ENCODE results near the gene OR4Q2.

The OR4Q2 gene

GRCh38 chr14:20035938-20036337 lies 34.0 kb downstream of the OR4Q2 start, which contains the start of gene OR4K13:
Gene OR4K13 (minus strand): TSS chr14:20036038. CDS start chr14:20034758, 1,280 bp downstream.
- no peak for ATAC-seq (ENCODE audit: low read depth)
- Histone ChIP-seq H3K27ac (ENCODE audit: poor library complexity, severe bottlenecking) (no peak within 1 kb of the TSS), H3K9me3 (ENCODE audit: severe bottlenecking) (no peaks in the 10 kb centered on the region), H3K36me3 (ENCODE audit: low read depth) (no peaks in the 10 kb centered on the region), H3K4me1 (ENCODE audit: insufficient read depth, poor library complexity, severe bottlenecking) (no peaks in the 10 kb centered on the region), H3K27me3 (ENCODE audit: insufficient read depth, poor library complexity, severe bottlenecking) (peaks cover 41% of the 10 kb centered on the region), H3K4me3 (ENCODE audit: severe bottlenecking) (no peak within 1 kb of the TSS)
- no peak for DNase-seq (ENCODE audit: low spot score)
- TF ChIP-seq, protein P1, sequence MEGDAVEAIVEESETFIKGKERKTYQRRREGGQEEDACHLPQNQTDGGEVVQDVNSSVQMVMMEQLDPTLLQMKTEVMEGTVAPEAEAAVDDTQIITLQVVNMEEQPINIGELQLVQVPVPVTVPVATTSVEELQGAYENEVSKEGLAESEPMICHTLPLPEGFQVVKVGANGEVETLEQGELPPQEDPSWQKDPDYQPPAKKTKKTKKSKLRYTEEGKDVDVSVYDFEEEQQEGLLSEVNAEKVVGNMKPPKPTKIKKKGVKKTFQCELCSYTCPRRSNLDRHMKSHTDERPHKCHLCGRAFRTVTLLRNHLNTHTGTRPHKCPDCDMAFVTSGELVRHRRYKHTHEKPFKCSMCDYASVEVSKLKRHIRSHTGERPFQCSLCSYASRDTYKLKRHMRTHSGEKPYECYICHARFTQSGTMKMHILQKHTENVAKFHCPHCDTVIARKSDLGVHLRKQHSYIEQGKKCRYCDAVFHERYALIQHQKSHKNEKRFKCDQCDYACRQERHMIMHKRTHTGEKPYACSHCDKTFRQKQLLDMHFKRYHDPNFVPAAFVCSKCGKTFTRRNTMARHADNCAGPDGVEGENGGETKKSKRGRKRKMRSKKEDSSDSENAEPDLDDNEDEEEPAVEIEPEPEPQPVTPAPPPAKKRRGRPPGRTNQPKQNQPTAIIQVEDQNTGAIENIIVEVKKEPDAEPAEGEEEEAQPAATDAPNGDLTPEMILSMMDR (IDR thresholded peaks at IDR 0.05; ENCODE audit: poor library complexity, severe bottlenecking) = no peak

- Histone ChIP-seq H3K27me3 (ENCODE audit: insufficient read depth, poor library complexity, severe bottlenecking) (peaks cover 18% of the 10 kb centered on the region), H3K4me3 (ENCODE audit: severe bottlenecking) (no peak overlapping the region), H3K36me3 (ENCODE audit: low read depth) (no peaks in the 10 kb centered on the region), H3K27ac (ENCODE audit: poor library complexity, severe bottlenecking) (no peak overlapping the region), H3K4me1 (ENCODE audit: insufficient read depth, poor library complexity, severe bottlenecking) (no peaks in the 10 kb centered on the region), H3K9me3 (ENCODE audit: severe bottlenecking) (no peaks in the 10 kb centered on the region)
- DNase-seq (ENCODE audit: low spot score) = no peak
- ATAC-seq (ENCODE audit: low read depth) = no peak
- TF ChIP-seq, protein P1 (IDR thresholded peaks at IDR 0.05; ENCODE audit: poor library complexity, severe bottlenecking) = no peak
Observed at GRCh38 chr14:20044243-20044642, 42.3 kb downstream of the OR4Q2 start.

GRCh38 chr14:20048202-20048601 lies 46.2 kb downstream of the OR4Q2 start:
- no peaks in the 10 kb centered on the region for H3K4me1 ChIP-seq (ENCODE audit: insufficient read depth, poor library complexity, severe bottlenecking)
- no peak overlapping the region for H3K27ac ChIP-seq (ENCODE audit: poor library complexity, severe bottlenecking)
- no peaks in the 10 kb centered on the region for H3K9me3 ChIP-seq (ENCODE audit: severe bottlenecking)
- H3K27me3 ChIP-seq (ENCODE audit: insufficient read depth, poor library complexity, severe bottlenecking) = peaks cover 55% of the 10 kb centered on the region
- TF ChIP-seq, protein P1 (IDR thresholded peaks at IDR 0.05; ENCODE audit: poor library complexity, severe bottlenecking) = no peak
- no peaks in the 10 kb centered on the region for H3K36me3 ChIP-seq (ENCODE audit: low read depth)
- no peak overlapping the region for H3K4me3 ChIP-seq (ENCODE audit: severe bottlenecking)
- no peak for ATAC-seq (ENCODE audit: low read depth)
- DNase-seq (ENCODE audit: low spot score) = no peak
